AG04449 (cell line): ENCODE data around the gene SCYL3.

Experiments used
- CTCF ChIA-PET: fragments of 350-600 bp; formaldehyde crosslinking; extraction: SDS; loops from one replicate; lab custom pipeline; 2021; ENCODE audit warnings: antibody characterized with exemption; lab: Yijun Ruan, JAX
- POLR2A ChIA-PET: fragments of 400-600, 350-600 bp; formaldehyde crosslinking; extraction: SDS; loops from one replicate; lab custom pipeline; 2020; ENCODE audit warnings: antibody characterized with exemption, inconsistent platforms; lab: Yijun Ruan, JAX
- DNase-seq: peaks from one replicate; pipeline ENCODE4 v3.0.0-alpha.2; 2010; ENCODE audit warnings: low read depth, low spot score
- H3K4me3 ChIP-seq: 2 replicates; pipeline ENCODE4 v1.5.1; 2011; ENCODE audit warnings: low read depth, mild to moderate bottlenecking, control low read depth, low read length
- CTCF ChIP-seq: IDR thresholded peaks from one replicate; pipeline ENCODE4 v1.5.1; 2011; ENCODE audit warnings: mild to moderate bottlenecking, moderate library complexity, low read length, control low read depth, inconsistent platforms; ENCODE audit not compliant: insufficient read depth; ENCODE audit errors: missing control alignments

SCYL3 gene

GRCh38 chr1:169901115-169901514 is 7.4 kb upstream of the SCYL3 start:
- no peak overlapping the region for H3K4me3 ChIP-seq
- ChIA-PET POLR2A (no interaction called here), CTCF (no interaction called here)
- no peak for TF ChIP-seq CTCF
- DNase-seq, result no peak

GRCh38 chr1:169900571-169900970 is 6.9 kb upstream of the SCYL3 start:
- POLR2A ChIA-PET, result no interaction called here

GRCh38 chr1:169899519-169900217 is 6.0 kb upstream of the SCYL3 start:
- ChIA-PET CTCF (no interaction called here), POLR2A (no interaction called here)
- no peak overlapping the region for H3K4me3 ChIP-seq
- TF ChIP-seq CTCF, result no peak
- no peak for DNase-seq

More at GRCh38 chr1:169900571-169900970, 6.9 kb upstream of the SCYL3 start:
- H3K4me3 ChIP-seq, result no peak overlapping the region
- CTCF ChIA-PET, result no interaction called here
- no peak for DNase-seq
- TF ChIP-seq CTCF, result no peak

GRCh38 chr1:169896013-169896412 is 2.3 kb upstream of the SCYL3 start:
- TF ChIP-seq CTCF, result no peak
- no peak for DNase-seq
- POLR2A ChIA-PET, result no interaction called here
- CTCF ChIA-PET, result interaction anchor here (1.5 kb wide), 1 partner anchor 33 kb away, joined by 3 read pairs; no protein-coding TSS in a partner anchor
- no peak overlapping the region for H3K4me3 ChIP-seq

GRCh38 chr1:169894424-169895145 is 889 bp upstream of the SCYL3 start:
- no peak for DNase-seq
- ChIA-PET POLR2A (interaction anchor here (0.7 to 1.2 kb wide), 2 partner anchors 13 to 408 kb away, joined by 4 to 5 read pairs; partner anchors contain the start of gene SLC19A2), CTCF (interaction anchor here (1.0 kb wide), 1 partner anchor 8 kb away, joined by 3 read pairs; no protein-coding TSS in a partner anchor)
- no peak for TF ChIP-seq CTCF
- peak overlapping the region; percentile 94 for H3K4me3 ChIP-seq
